HG03342 (cell line): ENCODE measurements around the gene PTGR3.

Experiments
- ATAC-seq: cut with Tn5 transposase; IDR thresholded peaks from one replicate; pipeline ENCODE4 v1.9.1; 2021; ENCODE audit warnings: mild to moderate bottlenecking, moderate library complexity; ENCODE audit not compliant: unreplicated experiment

The PTGR3 gene

DNA sequence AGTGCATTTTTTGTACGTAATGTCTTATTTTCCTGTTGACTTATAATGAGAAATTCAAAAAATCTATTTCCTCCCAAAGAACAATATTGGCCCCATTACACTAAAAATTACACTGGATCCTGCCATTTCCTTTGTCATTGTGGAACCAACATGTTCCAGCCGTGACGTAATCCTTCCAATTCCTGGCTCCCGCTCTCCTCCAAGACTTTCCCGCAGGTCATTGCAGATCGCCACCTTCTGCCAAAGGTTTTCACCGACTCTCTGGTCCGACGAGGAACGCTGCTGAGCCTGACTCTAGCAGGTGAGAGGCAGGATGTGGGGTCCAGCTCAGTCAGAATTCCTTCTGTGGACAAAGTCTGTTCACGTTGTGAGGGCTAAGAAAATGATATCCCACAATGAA lies 38.0 kb downstream of the PTGR3 start:
- no peak for ATAC-seq

DNA sequence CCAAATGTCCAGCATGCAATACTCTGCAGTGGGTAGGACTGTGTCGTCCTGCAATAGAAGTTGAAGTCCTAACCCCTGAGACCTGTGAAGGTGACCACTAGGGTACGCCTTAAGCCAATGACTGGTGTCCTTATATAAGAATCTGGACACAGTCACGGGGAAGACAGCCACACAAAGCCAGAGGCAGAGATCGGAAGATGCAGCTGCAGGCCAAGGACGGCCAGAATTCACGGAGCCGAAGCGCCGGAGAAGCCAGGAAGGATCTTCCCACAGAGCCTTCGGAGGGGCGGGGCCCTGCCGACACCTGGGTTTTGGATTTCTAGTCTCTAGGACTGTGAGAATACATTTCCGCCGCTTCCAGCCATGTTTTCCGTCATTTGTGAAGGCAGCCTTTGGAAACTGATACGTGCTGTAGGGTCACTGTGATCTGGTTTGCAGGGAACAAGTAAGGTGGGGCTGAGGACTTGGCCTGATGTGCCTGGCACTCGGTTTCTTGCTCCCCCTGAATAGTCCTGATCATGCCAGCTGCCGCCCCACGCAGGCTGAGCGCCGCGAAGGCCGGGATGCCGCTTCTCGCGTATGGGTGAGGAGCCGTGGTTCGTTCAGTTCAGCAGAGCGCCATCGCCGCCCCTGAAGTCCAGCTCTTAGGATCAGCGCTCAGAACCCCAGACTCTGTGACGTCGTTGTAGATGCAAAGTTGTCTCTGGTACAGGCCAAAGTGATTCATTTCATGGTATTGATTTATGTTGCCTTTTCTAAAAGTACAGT lies 38.7 kb downstream of the PTGR3 start:
- no peak for ATAC-seq

DNA sequence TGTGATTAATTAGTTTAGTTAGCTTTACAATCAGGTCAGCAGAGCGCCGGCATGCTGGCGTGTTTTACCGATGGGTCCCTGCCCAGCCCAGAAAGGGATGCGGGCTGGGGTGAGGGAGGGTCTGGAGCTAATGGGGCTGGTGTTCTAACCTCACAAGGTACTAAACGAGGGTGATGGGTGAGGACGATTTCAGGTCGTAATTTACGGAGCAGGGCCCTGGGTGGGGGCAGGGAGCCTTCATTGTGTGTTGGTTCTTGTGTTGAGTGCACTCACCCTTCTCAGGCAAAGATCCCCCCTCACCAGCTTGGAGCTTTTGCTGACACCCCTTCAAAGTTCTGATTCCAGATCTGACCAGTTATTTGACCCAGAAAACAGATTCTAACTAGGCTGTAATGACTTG lies 39.5 kb downstream of the PTGR3 start:
- no peak for ATAC-seq

GRCh38 chr18:75168619-75169018 lies 40.3 kb downstream of the PTGR3 start:
- ATAC-seq: no peak

- no peak for ATAC-seq
These were observed 41.0 kb downstream of the PTGR3 start for GRCh38 chr18:75167759-75168618.

- no peak for ATAC-seq
These were observed 41.8 kb downstream of the PTGR3 start for GRCh38 chr18:75167137-75167536.

- ATAC-seq: no peak
These were observed 43.0 kb downstream of the PTGR3 start for GRCh38 chr18:75165926-75166325.

DNA sequence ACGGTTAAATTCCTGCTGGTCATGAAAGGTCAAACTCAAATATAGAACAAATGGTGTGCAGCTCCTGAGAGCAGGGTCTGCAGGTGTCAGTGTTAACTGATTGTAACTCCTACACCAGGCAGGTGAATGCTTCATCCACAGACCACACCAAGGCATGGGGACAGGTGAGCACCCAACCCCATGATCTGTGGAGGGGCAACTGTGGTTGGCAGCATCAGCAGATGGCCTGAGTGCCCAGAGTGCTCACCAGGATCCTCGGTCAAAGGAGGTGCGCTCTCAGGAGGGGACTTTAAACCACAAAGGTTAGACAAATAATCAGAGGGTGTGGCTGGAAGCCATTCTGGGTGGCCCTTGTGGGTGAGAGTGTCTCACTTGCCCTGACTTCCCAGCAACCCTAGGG lies 44.5 kb downstream of the PTGR3 start:
- ATAC-seq: no peak

DNA sequence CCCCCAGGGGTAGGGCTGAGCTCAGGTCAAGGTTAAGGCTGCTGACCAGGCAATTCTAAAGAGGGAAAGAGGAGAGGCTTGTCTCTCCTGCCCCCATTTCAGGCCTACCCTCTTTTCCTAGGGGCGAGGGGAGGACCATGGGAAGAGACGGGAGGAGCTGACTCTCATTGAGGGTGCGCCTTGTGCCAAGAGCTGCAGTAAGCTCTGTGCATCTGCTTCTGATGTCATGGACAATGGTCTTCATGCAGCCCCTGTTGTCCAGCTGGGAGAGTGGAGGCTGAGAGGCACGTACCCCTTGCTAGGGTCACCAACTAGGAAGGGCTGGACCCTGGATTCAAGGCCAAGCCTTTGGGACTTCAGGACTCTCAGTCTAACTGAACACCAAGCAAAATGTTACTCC lies 45.2 kb downstream of the PTGR3 start:
- ATAC-seq: no peak

GRCh38 chr18:75162978-75163377 lies 46.0 kb downstream of the PTGR3 start:
- no peak for ATAC-seq

GRCh38 chr18:75162467-75162866 lies 46.5 kb downstream of the PTGR3 start:
- no peak for ATAC-seq

GRCh38 chr18:75161256-75162028 lies 47.5 kb downstream of the PTGR3 start:
- ATAC-seq: peak; percentile 84

DNA sequence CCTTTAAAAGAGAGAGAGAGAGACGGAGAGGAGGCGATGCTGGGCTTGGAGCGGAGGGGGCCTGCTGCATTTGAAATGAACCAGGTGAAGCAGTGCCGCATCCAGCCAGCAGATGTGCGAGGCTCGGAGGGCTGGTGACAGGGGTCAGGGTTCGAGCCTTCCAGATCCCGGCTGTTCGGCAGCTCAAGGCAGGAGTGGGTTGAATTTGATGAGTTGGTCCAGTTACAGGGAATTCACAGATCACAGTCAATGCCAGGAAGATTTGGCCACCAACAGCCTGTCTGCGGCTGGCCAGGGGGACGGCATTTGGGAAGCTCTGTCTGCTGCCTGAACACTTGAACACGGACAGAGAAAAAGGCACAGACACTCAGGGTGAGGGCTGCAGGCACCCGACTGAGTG lies 48.6 kb downstream of the PTGR3 start:
- ATAC-seq: no peak

DNA sequence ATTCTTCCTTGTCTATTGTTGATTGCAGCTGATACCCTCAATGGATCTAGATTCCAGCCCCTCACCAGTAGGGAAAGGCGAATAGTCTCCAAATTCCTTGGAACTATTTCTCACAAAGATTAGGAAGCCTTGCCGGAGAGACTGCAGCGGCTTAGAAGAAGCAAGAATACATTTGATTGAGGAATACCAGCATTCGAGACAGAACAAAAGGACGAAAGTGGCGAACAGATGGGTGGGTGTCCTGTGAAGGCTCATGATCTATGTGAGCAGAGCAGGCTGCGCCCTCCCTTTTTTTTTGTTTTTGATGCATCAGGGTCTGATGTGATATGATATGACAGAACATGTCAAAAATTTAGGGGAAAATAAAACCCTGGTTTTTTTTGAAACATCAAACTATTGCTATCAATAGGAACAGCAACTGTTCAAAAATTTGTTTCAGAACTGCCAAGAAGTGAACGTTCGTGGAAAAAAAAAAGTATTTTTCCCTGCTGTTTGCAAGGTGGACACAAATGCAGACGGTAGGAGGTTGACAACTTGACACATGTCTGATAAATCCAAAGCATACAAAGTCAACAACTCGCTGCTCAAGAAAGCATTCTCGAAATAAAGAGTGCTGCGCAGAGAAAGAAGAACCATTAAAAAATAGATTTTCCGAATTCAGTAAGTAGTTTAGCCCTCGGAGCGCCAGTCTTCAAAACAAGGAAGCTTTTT lies 49.1 kb downstream of the PTGR3 start:
- no peak for ATAC-seq

- ATAC-seq: no peak
These were observed 49.8 kb downstream of the PTGR3 start for GRCh38 chr18:75159238-75159518.
